PC-3 (cell line): Measurements from ENCODE around the gene CRYBG2. TPM values are rescaled to one million over a fixed set of nuclear protein-coding genes. Genes with fewer than 3 reads are reported as not detected.

Experiments used
- ATAC-seq: fragments of 200-7000 bp; cut with Tn5 transposase; 2 replicates; pipeline ENCODE4 v1.9.1; 2020; ENCODE audit warnings: mild to moderate bottlenecking, moderate library complexity
- BruUV-seq: library from RNA; stranded (reverse); fragments of 400-500 nt; replicated peaks from 2 replicates; lab custom pipeline; 2021; lab: Mats Ljungman, UMichigan
- CTCF ChIA-PET: fragments of 300-600 bp; sonication (Branson Sonifier 250); formaldehyde crosslinking; loops from one replicate; lab custom pipeline; 2022; ENCODE audit warnings: antibody characterized with exemption; lab: Charles Lee
- POLR2A ChIA-PET: fragments of 300-600 bp; sonication (Branson Sonifier 250); formaldehyde crosslinking; loops from one replicate; lab custom pipeline; 2022; ENCODE audit warnings: antibody characterized with exemption; ENCODE audit not compliant: unreplicated experiment; lab: Charles Lee
- DNase-seq: peaks from one replicate; pipeline ENCODE4 v3.0.0-alpha.2; 2015
- H2AFZ ChIP-seq: fragments of 300-600 bp; sonication (generic); 2 replicates; pipeline ENCODE4 v1.6.0; 2016; ENCODE audit warnings: antibody characterized with exemption, low read length
- H3F3A ChIP-seq: fragments of 300-600 bp; sonication (generic); one replicate; pipeline ENCODE4 v1.6.0; 2017; ENCODE audit warnings: antibody characterized with exemption, low read length, control low read depth, mild to moderate bottlenecking; ENCODE audit not compliant: unreplicated experiment
- H3K27ac ChIP-seq: fragments of 300-600 bp; sonication (generic); 2 replicates; pipeline ENCODE4 v1.5.1; 2016; ENCODE audit warnings: mild to moderate bottlenecking, low read length
- H3K27me3 ChIP-seq: fragments of 300-600 bp; sonication (generic); 2 replicates; pipeline ENCODE4 v1.6.1; 2016; ENCODE audit warnings: low read length, mixed read lengths
- H3K36me3 ChIP-seq: fragments of 300-600 bp; sonication (generic); 2 replicates; pipeline ENCODE4 v1.6.1; 2016; ENCODE audit warnings: low read depth, mixed run types, low read length, mixed read lengths
- H3K4me1 ChIP-seq: fragments of 300-600 bp; sonication (generic); 2 replicates; pipeline ENCODE4 v1.5.1; 2016; ENCODE audit warnings: low read length; ENCODE audit not compliant: insufficient read depth
- H3K4me2 ChIP-seq: fragments of 300-600 bp; sonication (generic); 2 replicates; pipeline ENCODE4 v1.6.0; 2016; ENCODE audit warnings: low read length
- H3K4me3 ChIP-seq: fragments of 300-600 bp; sonication (generic); 2 replicates; pipeline ENCODE4 v1.5.1; 2016; ENCODE audit warnings: mild to moderate bottlenecking, low read length, mixed read lengths
- H3K79me2 ChIP-seq: fragments of 300-600 bp; sonication (generic); 2 replicates; pipeline ENCODE4 v1.6.1; 2017; ENCODE audit warnings: low read length, mixed read lengths
- H3K9ac ChIP-seq: fragments of 300-600 bp; sonication (generic); 2 replicates; pipeline ENCODE4 v1.6.0; 2016; ENCODE audit warnings: mild to moderate bottlenecking, low read length
- H3K9me2 ChIP-seq: fragments of 300-600 bp; sonication (generic); replicated peaks from 2 replicates; pipeline ENCODE4 v1.6.1; 2016; ENCODE audit warnings: mixed run types, low read length, mixed read lengths
- H3K9me3 ChIP-seq: fragments of 300-600 bp; sonication (generic); 2 replicates; pipeline ENCODE4 v1.6.1; 2016; ENCODE audit warnings: low read length, mixed read lengths
- H4K20me1 ChIP-seq: fragments of 300-600 bp; sonication (generic); 2 replicates; pipeline ENCODE4 v1.6.1; 2016; ENCODE audit warnings: low read length, mixed read lengths
- CTCF ChIP-seq: fragments of 300-600 bp; sonication (generic); conservative IDR thresholded peaks from 2 replicates; pipeline ENCODE4 v1.5.1; 2017; ENCODE audit warnings: antibody characterized with exemption, low read depth, mild to moderate bottlenecking, low read length
- EZH2 ChIP-seq: fragments of 300-600 bp; sonication (generic); IDR thresholded peaks from one replicate; pipeline ENCODE4 v1.6.1; 2017; ENCODE audit warnings: antibody characterized with exemption, mild to moderate bottlenecking, low read length; ENCODE audit not compliant: unreplicated experiment
- EZH2phosphoT487 ChIP-seq: fragments of 300-600 bp; sonication (generic); IDR thresholded peaks from 2 replicates; pipeline ENCODE4 v1.6.1; 2018; ENCODE audit warnings: mild to moderate bottlenecking, antibody characterized with exemption, low read length, borderline replicate concordance
- intact Hi-C: fragments of 100-400 bp; cut with micrococcal nuclease; formaldehyde crosslinking; loops from 2 replicates; pipeline ENCODE4 v1.9.0; 2023
- total RNA-seq: library from RNA; depleted of rRNA; stranded (reverse); fragments of >200 nt; gene quantifications from 2 replicates; pipeline ENCODE4 v1.2.3, GENCODE V29; 2014

The CRYBG2 gene
- total RNA-seq, 1 experiment from 2014 or later, result 15.3 TPM

DNA sequence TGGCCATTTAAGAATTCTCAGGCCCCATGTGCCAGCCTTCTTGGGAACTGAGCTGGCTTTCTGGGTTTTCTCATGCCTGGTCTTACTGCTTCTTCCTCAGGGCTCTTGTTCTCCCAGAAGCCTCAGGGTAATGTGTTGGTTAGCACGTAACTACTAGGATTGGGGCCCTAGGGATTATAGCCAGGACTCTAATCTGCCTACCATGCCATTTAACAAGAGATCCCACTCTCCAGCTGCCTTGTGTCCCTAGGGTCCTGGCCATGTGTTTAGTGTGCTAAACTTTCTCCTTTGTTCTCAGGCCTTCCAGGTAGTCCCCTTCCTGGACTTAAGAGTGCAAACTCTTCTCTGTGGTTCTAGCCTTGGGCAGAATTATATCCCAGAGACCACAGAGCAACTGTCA lies 76.2 kb downstream of the CRYBG2 start:
- H3K36me3 ChIP-seq, result peaks cover 38% of the 10 kb centered on the region
- H3K79me2 ChIP-seq, result peaks cover 34% of the 10 kb centered on the region
- no peaks in the 10 kb centered on the region for H3K9me2 ChIP-seq
- peak overlapping the region; percentile 75 for H3K9ac ChIP-seq
- H3F3A ChIP-seq, result peaks cover 38% of the 10 kb centered on the region
- POLR2A ChIA-PET, result no interaction called here
- DNase-seq (peak; percentile 11), ATAC-seq (no peak)
- TF ChIP-seq EZH2 (no peak), CTCF (no peak), EZH2phosphoT487 (no peak)
- H3K27me3 ChIP-seq, result no peaks in the 10 kb centered on the region
- H3K9me3 ChIP-seq, result no peaks in the 10 kb centered on the region
- BruUV-seq, result no TSS peak
- no peak overlapping the region for H2AFZ ChIP-seq
- intact Hi-C loops, result loop anchor here (1.0 to 2.0 kb wide), 3 partner anchors 29 to 114 kb away; partner anchors contain the start of genes C1orf232, UBXN11 and ZNF593
- no peak overlapping the region for H3K4me3 ChIP-seq
- peak overlapping the region; percentile 73 for H3K4me2 ChIP-seq
- peaks cover 9% of the 10 kb centered on the region; the same call in 1 of the 2 replicates for H4K20me1 ChIP-seq
- H3K27ac ChIP-seq, result peak overlapping the region; percentile 99
- CTCF ChIA-PET, result interaction anchor here (1.2 kb wide), 1 partner anchor 44 kb away, joined by 3 read pairs; the partner anchor contains the start of gene CEP85
- H3K4me1 ChIP-seq, result peaks cover 78% of the 10 kb centered on the region

GRCh38 chr1:26277261-26277661 lies 76.7 kb downstream of the CRYBG2 start:
- no peak for ATAC-seq
- Histone ChIP-seq H3K36me3 (peaks cover 39% of the 10 kb centered on the region), H3K9me2 (no peaks in the 10 kb centered on the region), H3F3A (peaks cover 38% of the 10 kb centered on the region), H4K20me1 (peaks cover 9% of the 10 kb centered on the region; the same call in 1 of the 2 replicates), H3K4me2 (peak overlapping the region; percentile 73), H3K27me3 (no peaks in the 10 kb centered on the region), H2AFZ (no peak overlapping the region), H3K9me3 (no peaks in the 10 kb centered on the region), H3K4me3 (no peak overlapping the region), H3K27ac (peak overlapping the region; percentile 99), H3K4me1 (peaks cover 75% of the 10 kb centered on the region), H3K79me2 (peaks cover 30% of the 10 kb centered on the region), H3K9ac (peak overlapping the region; percentile 75)
- ChIA-PET POLR2A (no interaction called here), CTCF (no interaction called here)
- no peak for TF ChIP-seq EZH2
- TF ChIP-seq EZH2phosphoT487, result no peak
- TF ChIP-seq CTCF, result no peak
- DNase-seq, result peak; percentile 13
- BruUV-seq, result no TSS peak
- intact Hi-C loops, result loop anchor here (2.0 kb wide), 1 partner anchor 108 kb away; the partner anchor contains the start of genes C1orf232 and ZNF593

- no peak overlapping the region for H2AFZ ChIP-seq
- no TSS peak for BruUV-seq
- peaks cover 38% of the 10 kb centered on the region for H3F3A ChIP-seq
- H3K36me3 ChIP-seq, result peaks cover 42% of the 10 kb centered on the region
- ATAC-seq, result no peak
- H4K20me1 ChIP-seq, result peaks cover 5% of the 10 kb centered on the region; the same call in 1 of the 2 replicates
- CTCF ChIA-PET, result interaction anchor here (0.5 to 1.0 kb wide), 3 partner anchors 45 to 589 kb away, joined by 3 to 6 read pairs (median 4); no protein-coding TSS in a partner anchor
- H3K4me1 ChIP-seq, result peaks cover 70% of the 10 kb centered on the region
- H3K27ac ChIP-seq, result peak overlapping the region; percentile 99
- no peaks in the 10 kb centered on the region for H3K9me2 ChIP-seq
- H3K4me2 ChIP-seq, result peak overlapping the region; percentile 73
- H3K79me2 ChIP-seq, result peaks cover 22% of the 10 kb centered on the region
- no peaks in the 10 kb centered on the region for H3K9me3 ChIP-seq
- peak overlapping the region; percentile 75 for H3K9ac ChIP-seq
- H3K27me3 ChIP-seq, result no peaks in the 10 kb centered on the region
- peak overlapping the region; percentile 40; the same call in 1 of the 2 replicates for H3K4me3 ChIP-seq
- intact Hi-C loops, result loop anchor here (1.0 to 2.0 kb wide), 2 partner anchors 45 to 108 kb away; partner anchors contain the start of genes C1orf232 and ZNF593
- TF ChIP-seq EZH2phosphoT487, result no peak
- no peak for TF ChIP-seq EZH2
- no peak for TF ChIP-seq CTCF
- POLR2A ChIA-PET, result no interaction called here
- DNase-seq, result no peak
Observed at GRCh38 chr1:26276432-26276838, 77.5 kb downstream of the CRYBG2 start.
